ENCODE results near the gene PIK3R4.

The PIK3R4 gene

GRCh38 chr3:130640027-130640426, 106.6 kb downstream of the PIK3R4 start:
- TF ChIP-seq JUND (IDR thresholded peaks at IDR 0.05; ENCODE audit: low read depth) = no peak
- in situ Hi-C loops (cut with HindIII; ENCODE audit: low pct_unique_long_range_greater_than_20kb, low sequenced_read_pairs) = no loop called here

GRCh38 chr3:130636480-130637234, 110.0 kb downstream of the PIK3R4 start:
- no peak for TF ChIP-seq JUND (IDR thresholded peaks at IDR 0.05; ENCODE audit: low read depth)
- DNase-seq (ENCODE audit: low read depth in 1 of 2, low spot score in 1 of 2) = no peak
- in situ Hi-C loops (cut with HindIII; ENCODE audit: low pct_unique_long_range_greater_than_20kb, low sequenced_read_pairs) = no loop called here

More at GRCh38 chr3:130640027-130640426, 106.6 kb downstream of the PIK3R4 start:
- DNase-seq (ENCODE audit: low read depth in 1 of 2, low spot score in 1 of 2) = no peak

GRCh38 chr3:130635978-130636377, 110.7 kb downstream of the PIK3R4 start:
- in situ Hi-C loops (cut with HindIII; ENCODE audit: low pct_unique_long_range_greater_than_20kb, low sequenced_read_pairs) = no loop called here
- DNase-seq (ENCODE audit: low read depth in 1 of 2, low spot score in 1 of 2) = no peak
- TF ChIP-seq JUND (IDR thresholded peaks at IDR 0.05; ENCODE audit: low read depth) = no peak

GRCh38 chr3:130635285-130635684, 111.3 kb downstream of the PIK3R4 start:
- in situ Hi-C loops (cut with HindIII; ENCODE audit: low pct_unique_long_range_greater_than_20kb, low sequenced_read_pairs) = no loop called here
- DNase-seq (ENCODE audit: low read depth in 1 of 2, low spot score in 1 of 2) = no peak
- no peak for TF ChIP-seq JUND (IDR thresholded peaks at IDR 0.05; ENCODE audit: low read depth)

Measured in T47D (cell line).